Measurements from ENCODE around the gene CD300LG.

DNA sequence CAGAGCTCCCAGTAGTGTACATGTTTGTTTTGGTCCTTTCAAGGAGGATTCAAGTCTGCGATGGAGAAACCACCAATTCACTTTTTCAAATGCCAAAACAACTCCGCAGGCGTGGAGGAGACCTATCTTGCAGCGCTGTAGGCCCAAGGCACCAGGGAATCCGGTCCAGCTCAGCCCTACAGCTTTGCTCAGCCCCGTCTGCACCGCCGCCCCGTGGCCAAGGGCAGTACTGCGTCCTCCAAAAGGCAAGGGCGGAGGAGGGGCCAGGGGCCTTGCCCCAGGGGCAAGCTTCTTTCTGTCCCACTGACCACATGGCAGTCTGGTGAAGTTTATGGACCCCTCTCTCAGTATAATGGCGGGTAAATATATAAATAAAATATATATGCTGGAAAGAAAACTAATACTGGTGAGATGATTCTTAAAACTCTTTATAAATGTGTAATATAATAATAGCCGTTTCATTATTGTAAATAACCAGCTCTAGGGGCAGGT lies 709 bp upstream of the CD300LG start:
- TF ChIP-seq, protein P1, sequence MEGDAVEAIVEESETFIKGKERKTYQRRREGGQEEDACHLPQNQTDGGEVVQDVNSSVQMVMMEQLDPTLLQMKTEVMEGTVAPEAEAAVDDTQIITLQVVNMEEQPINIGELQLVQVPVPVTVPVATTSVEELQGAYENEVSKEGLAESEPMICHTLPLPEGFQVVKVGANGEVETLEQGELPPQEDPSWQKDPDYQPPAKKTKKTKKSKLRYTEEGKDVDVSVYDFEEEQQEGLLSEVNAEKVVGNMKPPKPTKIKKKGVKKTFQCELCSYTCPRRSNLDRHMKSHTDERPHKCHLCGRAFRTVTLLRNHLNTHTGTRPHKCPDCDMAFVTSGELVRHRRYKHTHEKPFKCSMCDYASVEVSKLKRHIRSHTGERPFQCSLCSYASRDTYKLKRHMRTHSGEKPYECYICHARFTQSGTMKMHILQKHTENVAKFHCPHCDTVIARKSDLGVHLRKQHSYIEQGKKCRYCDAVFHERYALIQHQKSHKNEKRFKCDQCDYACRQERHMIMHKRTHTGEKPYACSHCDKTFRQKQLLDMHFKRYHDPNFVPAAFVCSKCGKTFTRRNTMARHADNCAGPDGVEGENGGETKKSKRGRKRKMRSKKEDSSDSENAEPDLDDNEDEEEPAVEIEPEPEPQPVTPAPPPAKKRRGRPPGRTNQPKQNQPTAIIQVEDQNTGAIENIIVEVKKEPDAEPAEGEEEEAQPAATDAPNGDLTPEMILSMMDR (optimal IDR thresholded peaks at IDR 0.05 in 1 of 3, IDR thresholded peaks at IDR 0.05 in 1 of 3, conservative IDR thresholded peaks at IDR 0.05 in 1 of 3; ENCODE audit: extremely low read depth in 1 of 3, insufficient read depth in 2 of 3, low read length in 3 of 3), result peak; percentile 98 to 99 (median 99)
- no peak for TF ChIP-seq EZH2 (IDR thresholded peaks at IDR 0.05; ENCODE audit: low read length)
